ENCODE data around the gene PLCB4.

- TF ChIP-seq CTCF (IDR thresholded peaks at IDR 0.05 in 4 of 5, conservative IDR thresholded peaks at IDR 0.05 in 1 of 5) (no peak), POLR2A (IDR thresholded peaks at IDR 0.05) (no peak)
Measured at GRCh38 chr20:9054176-9054575, 14.7 kb upstream of the PLCB4 start.

All from gastrocnemius medialis (tissue), 4 donors.